IgD-negative memory B cell (primary cell): ENCODE measurements around the gene NAA40. TPM values are rescaled to one million over a fixed set of nuclear protein-coding genes. Genes with fewer than 3 reads are reported as not detected.

ENCODE experiments used
- H3K27ac Mint-ChIP-seq, 3 donors: one replicate each; pipeline ENCODE4 v1.8.0; 2020 to 2022; ENCODE audit warnings: mild to moderate bottlenecking in 3 of 3, mixed read lengths in 3 of 3, moderate library complexity in 1 of 3
- H3K27me3 Mint-ChIP-seq: one replicate; pipeline ENCODE4 v1.8.0; 2021; ENCODE audit warnings: mixed read lengths
- H3K36me3 Mint-ChIP-seq: one replicate; pipeline ENCODE4 v1.8.0; 2020; ENCODE audit warnings: mild to moderate bottlenecking, mixed read lengths
- H3K4me1 Mint-ChIP-seq, 3 donors: one replicate each; pipeline ENCODE4 v1.8.0; 2020 to 2022; ENCODE audit warnings: mixed read lengths in 3 of 3, mild to moderate bottlenecking in 1 of 3
- H3K4me3 Mint-ChIP-seq, 4 donors: one replicate each; pipeline ENCODE4 v1.8.0; 2020 to 2022; ENCODE audit warnings: mild to moderate bottlenecking in 4 of 4, mixed read lengths in 4 of 4, moderate library complexity in 3 of 4
- H3K9me3 Mint-ChIP-seq, 3 donors: one replicate each; pipeline ENCODE4 v1.8.0; 2020 to 2021; ENCODE audit warnings: mixed read lengths in 3 of 3, mild to moderate bottlenecking in 1 of 3
- polyA plus RNA-seq: library from polyadenylated mRNA; unstranded; fragments of 300-500 nt; fragmentation: Illumina TruSeq; gene quantifications from one replicate; pipeline ENCODE4 v1.2.3, GENCODE V29; 2021

The NAA40 gene
- polyA plus RNA-seq, 1 donor from 2014 or later: 13.9 TPM

DNA sequence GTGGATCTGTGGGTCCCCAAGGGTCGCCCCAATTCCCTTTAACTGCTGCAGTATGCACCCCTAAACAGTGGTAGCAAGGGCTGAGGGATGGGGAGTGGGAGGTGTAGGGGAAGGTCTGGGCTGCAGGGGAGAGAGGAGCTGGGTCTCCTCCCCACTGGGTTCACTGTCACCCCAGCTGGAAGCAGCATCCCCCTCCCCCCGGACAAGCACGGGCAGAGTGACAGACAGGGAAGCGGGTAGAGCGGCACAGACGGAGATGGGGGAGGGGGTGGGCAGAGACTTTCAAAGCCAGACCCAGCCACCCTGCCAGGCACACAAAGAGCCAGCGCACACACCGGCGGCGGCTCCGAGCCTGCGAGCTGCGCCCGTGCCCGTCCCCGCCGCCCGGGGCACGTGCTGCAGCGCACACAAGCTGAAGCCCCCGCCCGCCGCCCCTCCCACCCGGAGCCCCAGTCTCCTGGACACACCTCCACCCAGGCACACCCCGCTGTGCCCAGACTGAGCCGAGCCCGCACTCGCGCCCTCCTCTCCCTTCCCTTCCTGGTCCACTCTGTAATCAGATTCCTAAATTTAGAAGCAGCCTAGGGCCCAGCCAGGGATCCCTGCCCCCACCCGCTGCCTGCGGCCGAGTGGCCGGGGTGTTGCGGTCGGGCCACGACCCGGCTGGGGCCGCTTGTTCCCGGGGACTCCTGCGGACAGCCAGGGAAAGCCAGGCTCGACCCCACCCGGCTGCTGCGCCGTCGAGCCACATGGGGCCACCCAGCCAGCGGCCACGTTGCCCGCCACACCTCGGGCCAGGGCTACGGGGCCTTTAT lies 20.9 kb upstream of the NAA40 start:
- Mint-ChIP-seq H3K4me3 (peak overlapping the region; percentile 10 to 92 (median 76)), H3K4me1 (peaks cover 0 to 8% (median 3%) of the 10 kb centered on the region in 3 donors), H3K27me3 (peaks cover 11% of the 10 kb centered on the region), H3K27ac (peak overlapping the region in 1 of 3 donors; percentile 3), H3K9me3 (no peaks in the 10 kb centered on the region), H3K36me3 (no peaks in the 10 kb centered on the region)

DNA sequence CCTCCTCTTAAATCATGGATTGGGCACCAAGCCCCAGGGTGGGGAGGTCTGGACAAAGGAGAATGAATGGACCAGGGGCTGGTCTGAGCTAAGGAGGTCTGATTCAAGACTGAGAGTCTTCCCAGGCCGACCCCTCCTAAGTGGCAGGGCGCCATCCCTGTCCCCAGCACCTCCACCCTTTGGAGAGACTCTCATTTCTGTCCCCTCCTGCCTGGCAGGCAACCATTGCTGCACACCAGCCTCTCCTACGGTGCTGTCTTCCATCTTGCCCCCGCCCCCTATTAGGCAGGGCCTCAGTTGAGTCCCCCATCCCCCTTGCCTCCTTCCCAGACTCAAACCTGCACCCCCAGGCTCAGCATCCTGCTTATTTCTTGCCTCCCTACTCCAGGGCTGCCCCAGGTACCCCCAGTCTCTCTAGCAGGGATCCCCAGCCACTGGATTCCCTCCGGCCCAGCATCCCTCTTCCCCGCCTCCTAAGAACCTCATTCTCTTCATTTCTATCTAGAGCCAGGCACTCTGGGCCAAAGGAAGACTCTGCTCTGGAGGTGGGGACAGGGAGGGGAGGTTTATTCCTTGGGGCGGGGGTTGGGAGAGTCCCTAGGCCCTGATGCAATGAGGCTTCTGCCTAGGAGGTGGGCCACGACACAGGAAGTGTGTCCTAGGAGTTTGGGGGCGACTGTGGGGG lies 20.2 kb upstream of the NAA40 start:
- Mint-ChIP-seq H3K4me3 (peak overlapping the region; percentile 26 to 92 (median 56)), H3K27ac (no peak overlapping the region), H3K36me3 (no peaks in the 10 kb centered on the region), H3K4me1 (peaks cover 0 to 8% (median 3%) of the 10 kb centered on the region in 3 donors), H3K27me3 (peaks cover 11% of the 10 kb centered on the region), H3K9me3 (no peaks in the 10 kb centered on the region)

DNA sequence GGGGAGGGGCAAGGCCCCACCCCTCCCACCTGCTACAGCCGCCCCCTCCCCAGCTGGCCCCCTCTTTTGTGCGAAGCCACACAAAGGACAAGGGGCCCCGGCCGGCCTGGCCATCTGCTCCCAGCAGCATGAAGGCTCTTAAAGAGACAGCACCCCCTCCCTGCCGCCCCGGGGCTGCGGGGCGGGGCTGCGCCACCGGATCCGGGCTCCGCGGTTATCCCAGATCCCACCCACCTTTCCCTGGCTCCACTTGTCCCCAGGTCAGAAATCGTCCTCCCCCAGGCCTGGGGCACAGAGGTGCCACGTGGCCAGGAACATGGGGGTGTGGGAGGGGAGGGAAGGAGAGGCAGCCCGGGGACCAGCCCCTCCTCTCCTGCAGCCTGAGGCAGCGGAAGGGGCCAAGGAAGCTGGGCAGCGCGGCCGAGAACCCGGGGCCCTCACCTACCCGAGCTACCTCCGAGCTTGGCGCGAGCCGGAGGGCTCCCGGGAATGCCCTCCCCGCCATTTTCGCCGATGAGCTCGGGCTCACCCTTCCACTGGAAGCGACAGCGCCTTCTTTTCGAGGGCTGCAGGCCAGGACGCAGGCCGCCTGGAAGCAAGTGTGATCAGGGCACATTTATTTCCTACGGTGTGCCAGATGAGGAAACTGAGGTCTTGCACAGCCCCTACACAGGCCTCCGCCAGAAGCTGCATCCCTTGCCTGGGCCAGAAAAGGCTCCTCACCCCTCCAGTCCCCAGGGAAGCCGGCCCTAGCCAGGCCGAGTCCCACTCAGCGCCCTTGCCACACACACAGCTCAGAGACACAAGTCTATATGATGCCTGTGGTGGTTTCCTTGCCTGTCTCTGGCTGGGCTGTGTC lies 19.3 kb upstream of the NAA40 start:
- no peaks in the 10 kb centered on the region for H3K9me3 Mint-ChIP-seq
- H3K4me1 Mint-ChIP-seq: peaks cover 0 to 10% (median 3%) of the 10 kb centered on the region in 3 donors
- H3K27ac Mint-ChIP-seq: peak overlapping the region in 1 of 3 donors; percentile 76
- no peaks in the 10 kb centered on the region for H3K36me3 Mint-ChIP-seq
- H3K4me3 Mint-ChIP-seq: peak overlapping the region in 2 of 4 donors; percentile 23 to 57
- H3K27me3 Mint-ChIP-seq: peaks cover 8% of the 10 kb centered on the region

DNA sequence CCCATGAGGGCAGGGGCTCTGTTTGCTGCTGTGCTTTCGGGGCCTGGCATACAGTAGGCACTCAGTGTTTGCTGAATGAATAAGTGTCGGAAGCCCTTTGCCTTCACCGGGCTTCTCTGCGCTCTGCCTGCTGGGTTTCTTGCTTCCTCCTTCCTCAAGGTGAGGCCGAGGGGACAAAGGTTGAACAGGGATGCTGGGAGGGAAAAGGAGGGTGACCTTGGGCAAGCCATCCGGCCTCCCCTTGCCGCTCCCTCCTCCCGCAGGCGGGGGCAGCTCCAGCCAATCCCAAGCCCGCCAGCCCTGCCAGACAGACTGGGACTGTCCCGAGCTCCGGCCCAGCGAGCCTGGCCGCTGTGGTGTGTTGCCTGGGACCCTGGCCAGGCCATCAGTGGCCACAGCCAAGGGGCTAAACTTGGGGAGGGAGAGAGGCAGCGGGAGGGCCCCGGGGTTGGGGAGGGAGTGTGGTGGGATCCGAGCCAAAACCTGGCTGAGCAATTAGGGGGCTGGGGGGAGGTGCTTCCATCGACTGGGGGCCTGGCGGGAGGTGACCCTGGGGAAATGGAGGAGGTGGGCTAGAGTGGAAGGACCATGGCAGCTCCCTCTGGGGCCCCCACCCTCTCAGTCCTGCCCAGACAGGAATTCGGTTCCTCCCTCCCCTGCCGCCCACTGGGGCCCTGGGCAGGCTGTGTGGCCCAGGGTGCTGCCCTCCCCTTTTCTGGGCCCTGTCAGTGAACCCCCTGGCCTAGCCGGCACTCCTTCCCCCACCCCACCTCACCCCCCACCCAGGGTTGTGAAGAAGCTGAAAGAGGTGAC lies 18.5 kb upstream of the NAA40 start:
- Mint-ChIP-seq H3K4me3 (peak overlapping the region in 1 of 4 donors; percentile 23), H3K36me3 (no peaks in the 10 kb centered on the region), H3K4me1 (peaks cover 0 to 10% (median 3%) of the 10 kb centered on the region in 3 donors), H3K9me3 (no peaks in the 10 kb centered on the region), H3K27ac (peak overlapping the region in 1 of 3 donors; percentile 76), H3K27me3 (peaks cover 5% of the 10 kb centered on the region)

DNA sequence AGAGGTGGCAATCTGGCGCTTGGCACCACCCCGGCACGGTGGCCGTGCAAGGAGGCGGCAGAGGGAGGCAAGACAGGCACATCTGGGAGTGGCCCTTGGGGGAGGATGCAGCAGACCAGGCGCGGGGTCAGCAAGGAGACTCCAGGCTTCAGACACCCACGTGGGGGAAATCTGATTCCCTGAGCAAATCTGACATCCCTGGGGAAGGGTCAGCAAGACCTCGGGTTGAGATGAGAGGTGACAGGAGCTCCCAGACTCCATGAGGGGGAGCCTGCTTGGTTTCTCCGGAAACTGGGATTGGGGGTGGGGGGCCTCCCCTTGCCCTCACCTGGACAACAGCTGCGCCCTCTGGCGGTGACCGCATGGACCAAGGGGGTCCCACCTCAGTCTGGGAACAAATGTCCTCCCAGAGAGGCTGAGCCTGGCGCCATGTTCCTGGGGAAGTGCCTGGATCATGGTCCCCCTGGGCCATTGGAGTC lies 17.8 kb upstream of the NAA40 start:
- Mint-ChIP-seq H3K4me3 (no peak overlapping the region), H3K4me1 (peaks cover 0 to 10% (median 3%) of the 10 kb centered on the region in 3 donors), H3K36me3 (no peaks in the 10 kb centered on the region), H3K9me3 (no peaks in the 10 kb centered on the region), H3K27ac (peak overlapping the region in 1 of 3 donors; percentile 59), H3K27me3 (peaks cover 5% of the 10 kb centered on the region)

GRCh38 chr11:63922673-63923192 lies 16.1 kb upstream of the NAA40 start:
- H3K4me1 Mint-ChIP-seq: peaks cover 0 to 8% (median 3%) of the 10 kb centered on the region in 3 donors
- no peak overlapping the region for H3K4me3 Mint-ChIP-seq
- H3K27ac Mint-ChIP-seq: no peak overlapping the region
- H3K27me3 Mint-ChIP-seq: no peaks in the 10 kb centered on the region
- H3K9me3 Mint-ChIP-seq: no peaks in the 10 kb centered on the region
- H3K36me3 Mint-ChIP-seq: no peaks in the 10 kb centered on the region

- peak overlapping the region in 1 of 3 donors; percentile 80 for H3K27ac Mint-ChIP-seq
- H3K4me3 Mint-ChIP-seq: no peak overlapping the region
- no peaks in the 10 kb centered on the region for H3K9me3 Mint-ChIP-seq
- H3K36me3 Mint-ChIP-seq: no peaks in the 10 kb centered on the region
- H3K4me1 Mint-ChIP-seq: peaks cover 0 to 8% (median 3%) of the 10 kb centered on the region in 3 donors
- no peaks in the 10 kb centered on the region for H3K27me3 Mint-ChIP-seq
These were observed 15.5 kb upstream of the NAA40 start for GRCh38 chr11:63923319-63923718.

GRCh38 chr11:63929616-63930015 lies 9.2 kb upstream of the NAA40 start:
- no peak overlapping the region for H3K27ac Mint-ChIP-seq
- peaks cover 2% of the 10 kb centered on the region for H3K27me3 Mint-ChIP-seq
- H3K4me3 Mint-ChIP-seq: peak overlapping the region in 1 of 4 donors; percentile 37
- peaks cover 3% of the 10 kb centered on the region for H3K36me3 Mint-ChIP-seq
- no peaks in the 10 kb centered on the region for H3K4me1 Mint-ChIP-seq
- no peaks in the 10 kb centered on the region for H3K9me3 Mint-ChIP-seq

- H3K4me1 Mint-ChIP-seq: peaks cover 0 to 2% (median 0%) of the 10 kb centered on the region in 3 donors
- no peak overlapping the region for H3K27ac Mint-ChIP-seq
- H3K27me3 Mint-ChIP-seq: peaks cover 2% of the 10 kb centered on the region
- peaks cover 3% of the 10 kb centered on the region for H3K36me3 Mint-ChIP-seq
- no peak overlapping the region for H3K4me3 Mint-ChIP-seq
- H3K9me3 Mint-ChIP-seq: no peaks in the 10 kb centered on the region
These were observed 7.8 kb upstream of the NAA40 start for GRCh38 chr11:63931045-63931444.

GRCh38 chr11:63931876-63932275 lies 6.9 kb upstream of the NAA40 start:
- peaks cover 0 to 2% (median 0%) of the 10 kb centered on the region in 3 donors for H3K4me1 Mint-ChIP-seq
- no peak overlapping the region for H3K4me3 Mint-ChIP-seq
- H3K36me3 Mint-ChIP-seq: peaks cover 3% of the 10 kb centered on the region
- peaks cover 2% of the 10 kb centered on the region for H3K27me3 Mint-ChIP-seq
- no peaks in the 10 kb centered on the region for H3K9me3 Mint-ChIP-seq
- H3K27ac Mint-ChIP-seq: no peak overlapping the region

GRCh38 chr11:63933459-63933858 lies 5.3 kb upstream of the NAA40 start:
- Mint-ChIP-seq H3K4me3 (peak overlapping the region in 2 of 4 donors; percentile 38 to 70), H3K4me1 (peaks cover 5 to 7% (median 6%) of the 10 kb centered on the region in 3 donors), H3K9me3 (no peaks in the 10 kb centered on the region), H3K36me3 (peaks cover 3% of the 10 kb centered on the region), H3K27me3 (peaks cover 2% of the 10 kb centered on the region), H3K27ac (peak overlapping the region in 1 of 3 donors; percentile 58)

GRCh38 chr11:63937713-63938478 lies 906 bp upstream of the NAA40 start:
- Mint-ChIP-seq H3K9me3 (no peaks in the 10 kb centered on the region), H3K27ac (peak overlapping the region; percentile 87 to 99 (median 87)), H3K27me3 (no peaks in the 10 kb centered on the region), H3K4me3 (peak overlapping the region; percentile 82 to 97 (median 89)), H3K4me1 (peaks cover 21 to 22% (median 22%) of the 10 kb centered on the region in 3 donors), H3K36me3 (peaks cover 2% of the 10 kb centered on the region)

- no peaks in the 10 kb centered on the region for H3K27me3 Mint-ChIP-seq
- peak overlapping the region; percentile 48 to 99 (median 89) for H3K27ac Mint-ChIP-seq
- H3K4me3 Mint-ChIP-seq: peak overlapping the region; percentile 82 to 93 (median 89)
- H3K9me3 Mint-ChIP-seq: no peaks in the 10 kb centered on the region
- no peaks in the 10 kb centered on the region for H3K36me3 Mint-ChIP-seq
- peaks cover 21 to 29% (median 25%) of the 10 kb centered on the region in 3 donors for H3K4me1 Mint-ChIP-seq
These were observed 642 bp downstream of the NAA40 start for GRCh38 chr11:63939397-63939891.
